ENCODE data around the gene DNM3. TPM values are rescaled to one million over a fixed set of nuclear protein-coding genes. Genes with fewer than 3 reads are reported as not detected.
"Not testable (repeated sequence)": the region's sequence is repeated elsewhere in the genome, so short reads cannot be mapped to it uniquely, and the experiment has no call there.

The DNM3 gene
- total and polyA plus RNA-seq, 2 donors (not counting 3 experiments of a cell fraction or from before 2014, with no cell fraction given), result 1.4 to 2.5 TPM

DNA sequence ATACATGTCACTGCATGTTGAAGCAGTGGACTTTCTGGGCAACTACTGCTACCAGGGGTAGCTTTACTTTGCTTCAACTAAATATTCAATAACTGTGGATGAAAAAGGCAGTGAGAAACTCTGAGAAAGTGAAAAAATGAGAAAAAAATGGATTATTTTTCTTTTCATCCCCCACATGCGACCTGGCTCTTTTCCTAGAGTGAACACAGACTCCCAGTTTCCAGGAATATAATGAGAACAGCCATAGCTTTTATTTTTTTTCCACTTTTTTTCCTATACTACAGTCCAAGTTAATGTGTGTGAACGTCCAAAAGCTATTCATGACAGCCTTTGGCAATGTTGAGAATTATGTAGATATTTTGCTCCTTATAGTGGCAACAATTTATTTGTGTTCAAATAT lies 230.4 kb downstream of the DNM3 start:
- DNase-seq (ENCODE audit: low read depth, low spot score) (no peak), FAIRE-seq (no peak)
- dilution Hi-C loops (cut with MboI; ENCODE audit: extremely low pct_ligation_motif_present, low sequenced_read_pairs) (no loop called here), intact Hi-C loops (cut with micrococcal nuclease) (no loop called here)
- H4K20me1 ChIP-seq (replicated peaks; ENCODE audit: control insufficient read depth, extremely low read depth, insufficient read depth, low read length), result no peaks in the 10 kb centered on the region
- no peak overlapping the region for H2AFZ ChIP-seq (ENCODE audit: low read depth, low read length)
- H3K4me3 ChIP-seq (replicated peaks in 1 of 3; ENCODE audit: insufficient read depth in 1 of 3, low read depth in 1 of 3, low read length in 3 of 3), result no peak overlapping the region
- no peaks in the 10 kb centered on the region for H3K79me2 ChIP-seq (ENCODE audit: control insufficient read depth, insufficient read depth, low read length)
- H3K9ac ChIP-seq (replicated peaks; ENCODE audit: extremely low read depth, insufficient read depth, low read length), result no peak overlapping the region
- H3K36me3 ChIP-seq (ENCODE audit: control insufficient read depth in 2 of 2, extremely low read depth in 1 of 2, insufficient read depth in 2 of 2, low read length in 2 of 2), result no peaks in the 10 kb centered on the region
- H3K4me1 ChIP-seq (ENCODE audit: control insufficient read depth, extremely low read depth, insufficient read depth, low read length), result no peaks in the 10 kb centered on the region
- TF ChIP-seq POLR2AphosphoS5 (IDR thresholded peaks at IDR 0.05; ENCODE audit: insufficient read depth, low read depth, low read length) (no peak), MYC (IDR thresholded peaks at IDR 0.05; ENCODE audit: low read depth, low read length) (no peak), GATA2 (IDR thresholded peaks at IDR 0.05; ENCODE audit: insufficient read depth, insufficient read length, low read depth, low read length) (no peak), POLR2A (IDR thresholded peaks at IDR 0.05; ENCODE audit: low read depth, low read length) (no peak)
- TF ChIP-seq, protein P1, sequence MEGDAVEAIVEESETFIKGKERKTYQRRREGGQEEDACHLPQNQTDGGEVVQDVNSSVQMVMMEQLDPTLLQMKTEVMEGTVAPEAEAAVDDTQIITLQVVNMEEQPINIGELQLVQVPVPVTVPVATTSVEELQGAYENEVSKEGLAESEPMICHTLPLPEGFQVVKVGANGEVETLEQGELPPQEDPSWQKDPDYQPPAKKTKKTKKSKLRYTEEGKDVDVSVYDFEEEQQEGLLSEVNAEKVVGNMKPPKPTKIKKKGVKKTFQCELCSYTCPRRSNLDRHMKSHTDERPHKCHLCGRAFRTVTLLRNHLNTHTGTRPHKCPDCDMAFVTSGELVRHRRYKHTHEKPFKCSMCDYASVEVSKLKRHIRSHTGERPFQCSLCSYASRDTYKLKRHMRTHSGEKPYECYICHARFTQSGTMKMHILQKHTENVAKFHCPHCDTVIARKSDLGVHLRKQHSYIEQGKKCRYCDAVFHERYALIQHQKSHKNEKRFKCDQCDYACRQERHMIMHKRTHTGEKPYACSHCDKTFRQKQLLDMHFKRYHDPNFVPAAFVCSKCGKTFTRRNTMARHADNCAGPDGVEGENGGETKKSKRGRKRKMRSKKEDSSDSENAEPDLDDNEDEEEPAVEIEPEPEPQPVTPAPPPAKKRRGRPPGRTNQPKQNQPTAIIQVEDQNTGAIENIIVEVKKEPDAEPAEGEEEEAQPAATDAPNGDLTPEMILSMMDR (IDR thresholded peaks at IDR 0.05; ENCODE audit: extremely low read depth in 1 of 2, insufficient read depth in 1 of 2, low read depth in 1 of 2, low read length in 2 of 2), result no peak
- TF ChIP-seq, protein P2, sequence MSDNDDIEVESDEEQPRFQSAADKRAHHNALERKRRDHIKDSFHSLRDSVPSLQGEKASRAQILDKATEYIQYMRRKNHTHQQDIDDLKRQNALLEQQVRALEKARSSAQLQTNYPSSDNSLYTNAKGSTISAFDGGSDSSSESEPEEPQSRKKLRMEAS (IDR thresholded peaks at IDR 0.05; ENCODE audit: insufficient read depth, insufficient read length), result no peak
- CTCF ChIA-PET, result no interaction called here
- no peaks in the 10 kb centered on the region for H3K9me1 ChIP-seq (replicated peaks; ENCODE audit: control insufficient read depth, extremely low read depth, insufficient read depth, low read length)
- H3K4me2 ChIP-seq (ENCODE audit: insufficient read depth, low read length), result no peak overlapping the region
- POLR2A ChIA-PET, result no interaction called here
- no TSS peak for BruUV-seq (replicated peaks)
- no peak overlapping the region for H3K27ac ChIP-seq (ENCODE audit: insufficient read depth, low read depth, low read length)
- no peaks in the 10 kb centered on the region for H3K27me3 ChIP-seq (ENCODE audit: control insufficient read depth in 2 of 2, insufficient read depth in 2 of 2, low read length in 2 of 2)
- H3K9me3 ChIP-seq (replicated peaks; ENCODE audit: control insufficient read depth, insufficient read depth, low read length), result no peaks in the 10 kb centered on the region

- H3K4me2 ChIP-seq (ENCODE audit: insufficient read depth, low read length); H3K9me1 ChIP-seq (replicated peaks; ENCODE audit: control insufficient read depth, extremely low read depth, insufficient read depth, low read length); H3K27ac ChIP-seq (ENCODE audit: insufficient read depth, low read depth, low read length); dilution Hi-C loops (cut with MboI; ENCODE audit: extremely low pct_ligation_motif_present, low sequenced_read_pairs); H3K79me2 ChIP-seq (ENCODE audit: control insufficient read depth, insufficient read depth, low read length); POLR2A ChIA-PET; FAIRE-seq; H4K20me1 ChIP-seq (replicated peaks; ENCODE audit: control insufficient read depth, extremely low read depth, insufficient read depth, low read length); intact Hi-C loops (cut with micrococcal nuclease); BruUV-seq (replicated peaks); DNase-seq (ENCODE audit: low read depth, low spot score); H3K4me1 ChIP-seq (ENCODE audit: control insufficient read depth, extremely low read depth, insufficient read depth, low read length); H3K27me3 ChIP-seq (ENCODE audit: control insufficient read depth in 2 of 2, insufficient read depth in 2 of 2, low read length in 2 of 2); H3K9me3 ChIP-seq (replicated peaks; ENCODE audit: control insufficient read depth, insufficient read depth, low read length); H3K4me3 ChIP-seq (replicated peaks in 1 of 3; ENCODE audit: insufficient read depth in 1 of 3, low read depth in 1 of 3, low read length in 3 of 3); H3K9ac ChIP-seq (replicated peaks; ENCODE audit: extremely low read depth, insufficient read depth, low read length); H2AFZ ChIP-seq (ENCODE audit: low read depth, low read length); H3K36me3 ChIP-seq (ENCODE audit: control insufficient read depth in 2 of 2, extremely low read depth in 1 of 2, insufficient read depth in 2 of 2, low read length in 2 of 2): not testable (repeated sequence)
- CTCF ChIA-PET, result interaction anchor here (1.4 kb wide), 1 partner anchor 13 kb away, joined by 3 read pairs; no protein-coding TSS in a partner anchor
These were observed 238.6 kb downstream of the DNM3 start for GRCh38 chr1:172079859-172080258.
